Nephron (organoid): ENCODE results near the gene MYOC.
A peak's percentile ranks its signal among the peaks of the same experiment; 100 is the strongest.
"Not testable (repeated sequence)": the region's sequence is repeated elsewhere in the genome, so short reads cannot be mapped to it uniquely, and the experiment has no call there.

ENCODE experiments used
- H3K27ac Mint-ChIP-seq, 3 experiments: 2 replicates each; pipeline ENCODE4 v1.8.0; 2020; ENCODE audit warnings: mixed read lengths in 3 of 3, mild to moderate bottlenecking in 2 of 3, moderate library complexity in 1 of 3
- H3K27me3 Mint-ChIP-seq: 2 replicates; pipeline ENCODE4 v1.8.0; 2021; ENCODE audit warnings: low read depth, mild to moderate bottlenecking, moderate library complexity, mixed read lengths
- H3K36me3 Mint-ChIP-seq: 2 replicates; pipeline ENCODE4 v1.8.0; 2020; ENCODE audit warnings: low read depth, mixed read lengths
- H3K4me1 Mint-ChIP-seq: 2 replicates; pipeline ENCODE4 v1.8.0; 2020; ENCODE audit warnings: mixed read lengths
- H3K4me3 Mint-ChIP-seq, 3 experiments: 2 replicates each; pipeline ENCODE4 v1.8.0; 2020; ENCODE audit warnings: mild to moderate bottlenecking in 3 of 3, mixed read lengths in 3 of 3, moderate library complexity in 2 of 3
- H3K9me3 Mint-ChIP-seq: 2 replicates; pipeline ENCODE4 v1.8.0; 2020; ENCODE audit warnings: mixed read lengths
- CTCF ChIP-seq, 3 experiments: fragments of 200-600 bp; sonication (generic); IDR thresholded peaks; one replicate each; pipeline ENCODE4 v1.5.0; 2021; ENCODE audit warnings: antibody characterized with exemption in 3 of 3; ENCODE audit not compliant: unreplicated experiment in 3 of 3

MYOC gene

DNA sequence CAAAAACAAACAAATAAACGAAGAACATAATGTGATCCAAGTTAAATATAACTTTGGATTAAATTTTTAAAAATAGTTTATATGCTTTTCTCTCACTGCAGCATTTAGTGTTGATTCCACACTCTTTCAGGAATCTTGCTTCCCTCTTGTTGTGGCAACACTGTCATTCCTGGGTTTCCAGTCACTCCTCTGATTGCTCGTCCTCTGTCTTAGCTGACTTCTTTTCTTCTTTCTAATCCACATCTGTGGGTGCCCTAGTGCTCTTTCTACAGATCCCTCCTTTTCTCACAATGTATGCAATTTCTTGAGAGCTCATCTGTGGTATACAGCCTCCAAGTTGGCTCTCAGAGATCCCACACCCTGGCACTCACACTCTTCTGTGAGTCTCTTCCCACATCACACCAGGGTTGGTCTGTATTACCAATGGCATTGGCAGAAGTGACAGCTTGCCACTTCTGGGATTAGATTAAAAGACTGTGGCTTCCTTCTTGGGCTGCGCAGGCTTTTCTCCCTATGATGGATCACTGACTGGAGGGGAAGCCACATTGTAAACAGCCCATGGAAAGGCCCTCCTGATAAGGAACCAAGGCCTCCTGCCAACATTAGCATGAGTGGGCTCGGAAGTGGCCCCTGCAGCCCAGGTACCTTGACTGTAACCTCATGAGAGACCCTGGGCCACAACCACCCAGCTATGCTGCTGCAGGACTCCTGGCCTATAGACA lies 11.5 kb upstream of the MYOC start:
- no peaks in the 10 kb centered on the region for H3K4me1 Mint-ChIP-seq
- no peak for TF ChIP-seq CTCF (IDR thresholded peaks at IDR 0.05; ENCODE audit: unreplicated experiment in 3 of 3)
- H3K9me3 Mint-ChIP-seq, result no peaks in the 10 kb centered on the region
- no peak overlapping the region for H3K27ac Mint-ChIP-seq
- peaks cover 5% of the 10 kb centered on the region for H3K27me3 Mint-ChIP-seq
- H3K4me3 Mint-ChIP-seq, result no peak overlapping the region
- H3K36me3 Mint-ChIP-seq, result no peaks in the 10 kb centered on the region

- no peaks in the 10 kb centered on the region for H3K4me1 Mint-ChIP-seq
- H3K9me3 Mint-ChIP-seq, result no peaks in the 10 kb centered on the region
- TF ChIP-seq CTCF (IDR thresholded peaks at IDR 0.05; ENCODE audit: unreplicated experiment in 3 of 3), result no peak
- no peak overlapping the region for H3K4me3 Mint-ChIP-seq
- no peaks in the 10 kb centered on the region for H3K36me3 Mint-ChIP-seq
- no peak overlapping the region for H3K27ac Mint-ChIP-seq
- peaks cover 5% of the 10 kb centered on the region for H3K27me3 Mint-ChIP-seq
Observed at GRCh38 chr1:171663036-171663853, 10.8 kb upstream of the MYOC start.

DNA sequence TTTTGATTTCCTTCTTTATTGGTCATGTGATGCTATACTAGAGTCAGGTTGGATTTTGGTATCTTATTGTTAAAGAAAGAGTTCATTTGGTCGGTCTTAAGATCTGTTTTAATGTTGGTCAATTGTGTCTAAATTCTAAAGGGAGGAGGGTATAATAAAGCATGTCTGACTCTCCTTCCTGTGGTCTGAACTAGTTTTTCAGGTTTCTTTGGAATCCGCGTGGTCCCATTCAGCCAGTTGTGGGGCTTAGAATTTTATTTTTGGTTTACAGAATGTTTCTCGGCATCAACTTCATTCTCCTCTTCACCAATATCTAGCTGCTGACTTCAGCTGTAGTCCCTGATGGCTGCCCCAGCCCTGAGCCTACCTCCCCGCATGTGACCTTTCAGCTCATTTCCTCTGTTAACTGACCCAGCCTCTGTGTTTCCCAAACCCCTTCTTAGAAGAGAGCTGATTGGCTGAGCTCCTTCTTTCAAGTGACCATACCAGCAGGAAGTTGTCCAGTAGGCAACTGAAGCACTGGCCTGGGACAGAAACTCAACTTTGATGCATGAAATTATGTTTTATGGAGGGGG lies 8.7 kb upstream of the MYOC start:
- no peak for TF ChIP-seq CTCF (IDR thresholded peaks at IDR 0.05; ENCODE audit: unreplicated experiment in 3 of 3)
- no peaks in the 10 kb centered on the region for H3K9me3 Mint-ChIP-seq
- H3K36me3 Mint-ChIP-seq, result no peaks in the 10 kb centered on the region
- no peak overlapping the region for H3K27ac Mint-ChIP-seq
- H3K4me3 Mint-ChIP-seq, result no peak overlapping the region
- peaks cover 8% of the 10 kb centered on the region for H3K4me1 Mint-ChIP-seq
- H3K27me3 Mint-ChIP-seq, result peaks cover 5% of the 10 kb centered on the region

GRCh38 chr1:171656206-171656605 lies 3.7 kb upstream of the MYOC start:
- Mint-ChIP-seq H3K4me1 (peaks cover 37% of the 10 kb centered on the region), H3K27ac (peak overlapping the region; percentile 99 to 100 (median 99))
- not testable (repeated sequence) for H3K4me3 Mint-ChIP-seq, H3K27me3 Mint-ChIP-seq, H3K36me3 Mint-ChIP-seq, H3K9me3 Mint-ChIP-seq

- peaks cover 4% of the 10 kb centered on the region for H3K27me3 Mint-ChIP-seq
- peak overlapping the region; percentile 54 to 68 (median 65) for H3K4me3 Mint-ChIP-seq
- H3K27ac Mint-ChIP-seq, result peak overlapping the region; percentile 99 to 100 (median 99)
- peaks cover 37% of the 10 kb centered on the region for H3K4me1 Mint-ChIP-seq
- H3K36me3 Mint-ChIP-seq, result no peaks in the 10 kb centered on the region
- H3K9me3 Mint-ChIP-seq, result no peaks in the 10 kb centered on the region
- TF ChIP-seq CTCF (IDR thresholded peaks at IDR 0.05; ENCODE audit: unreplicated experiment in 3 of 3), result peak in 1 of 3 experiments; percentile 15
Observed at GRCh38 chr1:171655746-171656116, 3.2 kb upstream of the MYOC start.

- peak overlapping the region; percentile 54 to 68 (median 65) for H3K4me3 Mint-ChIP-seq
- peak; percentile 67 to 70 (median 68) for TF ChIP-seq CTCF (IDR thresholded peaks at IDR 0.05; ENCODE audit: unreplicated experiment in 3 of 3)
- H3K9me3 Mint-ChIP-seq, result no peaks in the 10 kb centered on the region
- H3K27ac Mint-ChIP-seq, result peak overlapping the region; percentile 99 to 100 (median 99)
- peaks cover 37% of the 10 kb centered on the region for H3K4me1 Mint-ChIP-seq
- H3K27me3 Mint-ChIP-seq, result peaks cover 4% of the 10 kb centered on the region
- no peaks in the 10 kb centered on the region for H3K36me3 Mint-ChIP-seq
Observed at GRCh38 chr1:171654942-171655745, 2.7 kb upstream of the MYOC start.
